Measurements from ENCODE around the gene BRD4. TPM values are rescaled to one million over a fixed set of nuclear protein-coding genes. Genes with fewer than 3 reads are reported as not detected.

BRD4 gene
- total RNA-seq, 1 experiment from 2014 or later, result 144 TPM

GRCh38 chr19:15274477-15274876 lies 57.9 kb downstream of the BRD4 start:
- no peak for DNase-seq
- Histone ChIP-seq H3K9me3 (ENCODE audit: control insufficient read depth, low read depth, low read length) (no peaks in the 10 kb centered on the region), H4K91ac (ENCODE audit: insufficient read length, low read depth, low read length) (no peak overlapping the region), H4K8ac (replicated peaks; ENCODE audit: insufficient read length, low read depth, low read length) (no peak overlapping the region), H3K23ac (ENCODE audit: insufficient read length, low read depth, low read length) (no peak overlapping the region), H2AFZ (ENCODE audit: low read length) (no peak overlapping the region), H3K27me3 (ENCODE audit: insufficient read depth, low read length) (no peaks in the 10 kb centered on the region), H3K14ac (ENCODE audit: insufficient read depth, low read length) (no peak overlapping the region), H3K79me1 (ENCODE audit: insufficient read depth, low read depth, low read length, poor library complexity, severe bottlenecking) (peaks cover 28% of the 10 kb centered on the region), H3K56ac (ENCODE audit: insufficient read length, low read depth, low read length) (no peak overlapping the region), H4K20me1 (ENCODE audit: control insufficient read depth, insufficient read depth, insufficient read length) (no peaks in the 10 kb centered on the region), H4K5ac (ENCODE audit: insufficient read length, low read depth, low read length) (no peak overlapping the region), H3K18ac (ENCODE audit: insufficient read length, low read depth, low read length) (no peak overlapping the region), H3K9ac (ENCODE audit: extremely low read depth, insufficient read length, low read length) (no peak overlapping the region), H3K4me1 (ENCODE audit: insufficient read depth, low read length) (no peaks in the 10 kb centered on the region), H3K4ac (ENCODE audit: low read depth, low read length) (no peak overlapping the region), H3K27ac (ENCODE audit: insufficient read length, low read depth, low read length) (no peak overlapping the region), H3K23me2 (ENCODE audit: insufficient read length, low read depth, low read length, poor library complexity, severe bottlenecking) (no peaks in the 10 kb centered on the region), H2BK120ac (ENCODE audit: low read depth, low read length, poor library complexity, severe bottlenecking) (no peak overlapping the region), H2AK5ac (ENCODE audit: insufficient read length, low read length) (no peak overlapping the region), H3K79me2 (ENCODE audit: insufficient read depth, low read length) (peaks cover 68% of the 10 kb centered on the region), H2BK5ac (ENCODE audit: insufficient read length, low read length) (no peak overlapping the region), H2BK15ac (ENCODE audit: low read depth, low read length) (no peak overlapping the region), H3K4me2 (ENCODE audit: insufficient read depth, insufficient read length, low read length) (no peak overlapping the region), H2BK12ac (ENCODE audit: insufficient read length, low read depth, low read length) (no peak overlapping the region), H2BK20ac (ENCODE audit: low read depth, low read length, poor library complexity, severe bottlenecking) (no peak overlapping the region), H3T11ph (ENCODE audit: low read length) (no peak overlapping the region)
- H3K27ac Mint-ChIP-seq, result peak overlapping the region; percentile 27 to 49 (median 28); a peak in 4 of 7 replicates
- H3K4me3 Mint-ChIP-seq, result no peak overlapping the region
- H3K36me3 Mint-ChIP-seq (ENCODE audit: insufficient read depth in 1 of 3, low read depth in 3 of 3), result peaks cover 30 to 39% (median 38%) of the 10 kb centered on the region in 3 experiments; a peak in 6 of 7 replicates
- WGBS (ENCODE audit: extremely low coverage, insufficient read length, low lambda C conversion rate), result no CpG with 5 or more reads among the region's 4 CpGs
- no peak for TF ChIP-seq CTCF (conservative IDR thresholded peaks at IDR 0.05)
- peaks cover 12 to 17% of the 10 kb centered on the region in 2 experiments for H3K4me1 Mint-ChIP-seq
- H3K9me3 Mint-ChIP-seq, result no peaks in the 10 kb centered on the region
- no peaks in the 10 kb centered on the region for H3K27me3 Mint-ChIP-seq (ENCODE audit: low read depth)
